HG02938 (cell line): Measurements from ENCODE around the gene KIF5A.
A peak's percentile ranks its signal among the peaks of the same experiment; 100 is the strongest.

Experiments used
- ATAC-seq: cut with Tn5 transposase; IDR thresholded peaks from one replicate; pipeline ENCODE4 v1.9.1; 2021; ENCODE audit warnings: mild to moderate bottlenecking, moderate library complexity; ENCODE audit not compliant: unreplicated experiment

KIF5A gene

GRCh38 chr12:57519796-57520052 is 30.1 kb upstream of the KIF5A start:
- peak; percentile 1 for ATAC-seq

GRCh38 chr12:57520053-57520818 is 29.6 kb upstream of the KIF5A start, which contains the start of gene DDIT3:
Gene DDIT3, minus strand, starts transcription at chr12:57520514. Its CDS starts 3,108 bp downstream, at chr12:57517406.
- ATAC-seq = peak; percentile 68

DNA sequence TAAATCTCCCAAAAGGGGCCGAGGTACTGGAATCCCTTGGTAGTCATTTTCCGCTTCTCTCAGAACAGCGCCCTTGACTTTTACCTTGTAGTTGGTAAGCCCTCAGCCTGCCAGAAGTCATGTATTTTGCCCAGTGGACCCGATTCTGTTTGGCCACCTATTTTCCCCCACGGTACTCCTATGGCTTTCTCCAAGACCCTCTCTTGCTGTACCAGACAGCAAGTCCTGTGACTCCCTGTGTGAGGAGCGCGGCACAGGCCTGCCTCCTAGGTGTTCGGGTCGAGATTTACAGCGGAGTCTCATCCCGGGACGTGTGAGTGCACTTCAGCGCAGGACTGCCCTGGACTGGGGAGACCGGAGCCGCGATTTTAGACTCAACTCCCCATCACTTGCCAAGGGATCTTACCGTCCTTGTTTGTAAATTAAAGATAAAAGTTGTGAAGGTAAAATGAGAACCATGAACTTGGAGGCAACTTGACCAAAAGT is 28.3 kb upstream of the KIF5A start:
- no peak for ATAC-seq

GRCh38 chr12:57522011-57522886 is 27.6 kb upstream of the KIF5A start, which contains the start of gene MBD6:
Gene MBD6, plus strand, starts transcription at chr12:57522824. Its CDS starts 1,480 bp downstream, at chr12:57524304.
- ATAC-seq = peak; percentile 41

GRCh38 chr12:57522887-57523705 is 26.7 kb upstream of the KIF5A start:
- ATAC-seq = no peak

DNA sequence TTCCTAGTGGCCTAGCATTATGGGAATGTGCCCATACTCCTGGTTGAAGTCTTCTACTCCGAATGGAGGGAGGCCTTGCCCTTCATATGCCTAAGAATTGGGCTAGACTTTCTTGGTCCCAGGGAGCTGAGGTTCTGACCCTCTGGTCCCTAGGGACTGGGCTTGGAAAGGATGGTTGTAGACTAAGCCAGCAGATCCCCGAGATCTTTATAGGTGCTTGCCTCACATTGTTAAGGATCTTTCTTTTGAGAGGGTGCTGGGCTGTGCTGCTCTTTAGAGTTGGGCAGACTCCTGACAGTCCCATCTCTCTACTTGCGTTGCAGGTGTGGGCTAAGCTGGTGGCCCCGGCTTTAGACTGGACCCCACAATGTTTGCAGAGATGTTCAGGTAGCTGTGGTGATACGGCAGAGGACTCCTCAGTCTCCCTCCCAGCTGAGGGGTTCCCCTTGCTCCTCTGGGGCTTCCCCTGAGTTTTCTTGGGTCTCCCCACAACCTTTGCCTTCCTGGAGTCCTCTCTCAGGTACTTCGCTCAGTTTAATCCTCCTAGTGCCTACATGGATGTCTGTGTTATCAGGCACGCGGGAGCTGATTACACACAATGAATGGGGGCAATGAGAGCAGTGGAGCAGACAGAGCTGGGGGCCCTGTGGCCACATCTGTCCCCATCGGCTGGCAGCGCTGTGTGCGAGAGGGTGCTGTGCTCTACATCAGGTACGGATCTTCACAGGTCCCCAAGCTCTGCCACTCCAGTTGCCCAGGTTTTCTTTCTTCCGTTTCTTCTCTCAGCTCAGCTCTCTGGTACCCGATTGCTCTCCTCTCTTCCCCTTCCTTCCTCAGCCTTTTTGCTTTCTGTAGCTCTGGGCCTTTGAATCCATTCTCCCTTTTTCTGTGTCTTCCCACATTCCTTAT is 25.9 kb upstream of the KIF5A start:
- ATAC-seq = no peak

DNA sequence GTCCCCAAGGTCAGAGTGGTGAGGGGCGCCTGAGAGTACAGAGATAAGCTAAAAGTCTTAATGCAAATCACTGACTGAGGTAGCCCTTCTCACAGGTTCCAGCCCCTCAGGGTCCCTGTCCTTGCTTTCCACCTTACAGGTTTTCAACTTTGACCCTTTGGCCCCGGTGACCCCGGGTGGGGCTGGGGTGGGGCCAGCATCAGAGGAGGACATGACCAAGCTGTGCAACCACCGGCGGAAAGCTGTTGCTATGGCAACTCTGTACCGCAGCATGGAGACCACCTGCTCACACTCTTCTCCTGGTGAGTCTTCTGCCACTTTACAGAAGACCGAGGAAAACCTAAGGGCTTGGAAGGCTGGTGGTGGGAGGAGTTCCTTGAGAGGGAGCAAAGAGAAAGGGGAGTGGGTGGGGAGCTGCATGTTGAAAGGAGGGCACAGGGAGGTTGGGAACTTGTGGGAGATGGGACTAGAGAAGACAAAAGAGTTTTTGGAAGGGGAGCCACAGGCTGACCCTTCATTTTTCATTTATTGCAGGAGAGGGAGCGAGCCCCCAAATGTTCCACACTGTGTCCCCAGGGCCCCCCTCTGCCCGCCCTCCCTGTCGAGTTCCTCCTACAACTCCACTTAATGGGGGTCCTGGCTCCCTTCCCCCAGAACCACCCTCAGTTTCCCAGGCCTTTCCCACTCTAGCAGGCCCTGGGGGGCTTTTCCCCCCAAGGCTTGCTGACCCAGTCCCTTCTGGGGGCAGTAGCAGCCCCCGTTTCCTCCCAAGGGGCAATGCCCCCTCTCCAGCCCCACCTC is 24.8 kb upstream of the KIF5A start:
- ATAC-seq = no peak

DNA sequence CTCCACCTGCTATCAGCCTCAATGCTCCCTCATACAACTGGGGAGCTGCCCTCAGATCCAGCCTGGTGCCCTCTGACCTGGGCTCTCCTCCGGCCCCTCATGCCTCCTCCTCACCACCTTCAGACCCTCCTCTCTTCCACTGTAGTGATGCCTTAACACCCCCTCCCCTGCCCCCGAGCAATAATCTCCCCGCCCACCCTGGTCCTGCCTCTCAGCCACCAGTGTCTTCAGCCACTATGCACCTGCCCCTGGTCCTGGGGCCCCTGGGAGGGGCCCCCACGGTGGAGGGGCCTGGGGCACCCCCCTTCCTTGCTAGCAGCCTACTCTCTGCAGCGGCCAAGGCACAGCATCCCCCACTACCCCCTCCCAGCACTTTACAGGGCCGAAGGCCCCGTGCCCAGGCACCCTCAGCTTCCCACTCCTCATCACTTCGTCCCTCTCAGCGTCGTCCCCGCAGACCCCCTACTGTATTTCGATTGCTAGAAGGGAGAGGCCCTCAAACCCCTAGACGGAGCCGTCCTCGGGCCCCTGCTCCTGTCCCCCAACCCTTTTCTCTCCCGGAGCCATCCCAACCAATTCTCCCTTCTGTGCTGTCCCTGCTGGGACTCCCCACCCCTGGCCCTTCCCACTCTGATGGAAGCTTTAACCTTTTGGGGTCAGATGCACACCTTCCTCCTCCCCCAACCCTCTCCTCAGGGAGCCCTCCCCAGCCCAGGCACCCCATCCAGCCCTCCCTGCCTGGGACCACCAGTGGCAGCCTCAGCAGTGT is 24.0 kb upstream of the KIF5A start:
- ATAC-seq = no peak

DNA sequence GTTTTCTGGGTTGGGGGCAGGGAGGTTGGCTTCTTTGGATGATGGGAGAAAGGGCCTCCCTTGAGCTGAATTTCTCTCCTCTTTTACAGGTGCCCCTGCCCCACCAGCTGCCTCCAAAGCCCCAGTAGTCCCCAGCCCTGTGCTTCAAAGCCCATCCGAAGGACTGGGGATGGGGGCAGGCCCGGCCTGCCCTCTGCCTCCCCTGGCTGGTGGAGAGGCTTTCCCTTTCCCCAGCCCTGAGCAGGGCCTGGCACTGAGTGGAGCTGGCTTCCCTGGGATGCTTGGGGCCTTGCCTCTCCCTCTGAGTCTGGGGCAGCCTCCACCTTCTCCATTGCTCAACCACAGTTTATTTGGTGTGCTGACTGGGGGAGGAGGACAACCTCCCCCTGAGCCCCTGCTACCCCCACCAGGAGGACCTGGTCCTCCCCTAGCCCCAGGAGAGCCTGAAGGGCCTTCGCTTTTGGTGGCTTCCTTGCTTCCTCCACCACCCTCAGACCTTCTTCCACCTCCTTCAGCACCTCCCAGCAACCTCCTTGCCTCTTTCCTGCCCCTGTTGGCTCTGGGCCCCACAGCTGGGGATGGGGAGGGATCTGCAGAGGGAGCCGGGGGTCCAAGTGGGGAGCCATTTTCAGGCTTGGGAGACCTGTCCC is 23.2 kb upstream of the KIF5A start:
- ATAC-seq = no peak

GRCh38 chr12:57527184-57527583 is 22.7 kb upstream of the KIF5A start:
- ATAC-seq = no peak

DNA sequence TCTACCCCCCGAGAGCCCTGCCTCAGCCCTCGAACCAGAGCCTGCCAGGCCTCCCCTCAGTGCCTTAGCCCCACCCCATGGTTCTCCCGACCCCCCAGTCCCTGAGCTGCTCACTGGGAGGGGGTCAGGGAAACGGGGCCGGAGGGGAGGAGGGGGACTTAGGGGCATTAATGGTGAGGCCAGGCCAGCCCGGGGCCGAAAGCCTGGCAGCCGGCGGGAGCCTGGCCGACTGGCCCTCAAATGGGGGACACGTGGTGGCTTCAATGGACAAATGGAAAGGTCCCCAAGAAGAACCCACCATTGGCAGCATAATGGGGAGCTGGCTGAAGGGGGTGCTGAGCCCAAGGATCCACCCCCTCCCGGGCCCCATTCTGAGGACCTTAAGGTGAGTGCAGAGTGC is 21.7 kb upstream of the KIF5A start:
- no peak for ATAC-seq

GRCh38 chr12:57528831-57529555 is 20.9 kb upstream of the KIF5A start:
- no peak for ATAC-seq

GRCh38 chr12:57529831-57530230 is 20.0 kb upstream of the KIF5A start:
- ATAC-seq = no peak

DNA sequence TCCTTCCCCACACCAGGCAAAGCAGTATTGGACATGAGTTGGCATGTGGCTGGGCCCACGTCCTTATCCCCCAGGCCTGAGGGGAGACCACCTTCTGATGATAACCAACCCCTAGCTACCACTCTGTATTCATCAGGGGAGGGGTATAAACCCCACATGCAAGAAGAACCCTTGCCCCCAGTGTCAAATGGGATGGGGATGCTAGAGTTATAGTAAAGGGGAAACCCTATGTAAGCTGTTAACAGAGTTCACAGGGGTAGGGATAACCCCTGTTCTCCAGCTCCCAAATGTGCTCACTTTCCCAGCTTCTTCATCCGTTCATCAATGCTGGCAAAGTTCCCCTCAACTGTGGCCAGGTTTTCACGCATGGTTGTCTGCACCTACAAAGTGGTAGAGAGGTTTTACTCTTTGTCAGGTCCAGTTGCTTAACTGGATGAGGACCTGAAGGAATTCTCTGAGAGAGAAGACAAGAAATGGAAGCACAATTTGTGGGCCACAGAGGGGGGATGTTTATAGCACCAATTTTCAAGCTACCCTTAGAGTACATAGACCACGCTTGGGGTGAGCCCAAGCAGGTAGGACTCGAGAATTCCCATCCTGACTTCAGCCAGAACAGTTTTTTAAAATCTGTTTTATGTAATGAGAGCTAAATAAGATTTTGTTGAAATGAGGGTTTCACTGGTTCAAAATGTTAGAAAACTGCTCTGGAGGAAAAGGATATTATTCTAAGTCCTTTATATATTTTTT is 19.3 kb upstream of the KIF5A start:
- no peak for ATAC-seq

DNA sequence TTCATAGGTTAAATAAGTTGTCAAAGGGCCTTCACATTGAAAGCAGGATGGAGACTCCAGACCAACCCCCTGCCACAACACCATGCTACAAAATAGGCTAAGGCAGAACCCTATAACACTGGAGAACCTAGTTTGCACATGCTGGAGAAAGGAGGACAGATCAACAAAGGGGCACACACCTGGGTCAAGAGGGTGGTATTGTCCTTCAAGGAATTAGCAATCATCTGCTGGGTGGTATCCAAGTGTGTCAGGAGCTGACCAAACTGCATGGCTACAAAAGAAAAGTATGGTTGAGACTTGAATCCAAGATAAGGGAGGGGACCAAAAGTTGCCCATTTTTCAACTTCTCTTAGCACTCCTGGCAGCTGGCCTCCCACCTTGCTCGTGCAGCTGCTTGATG is 18.0 kb upstream of the KIF5A start:
- no peak for ATAC-seq

DNA sequence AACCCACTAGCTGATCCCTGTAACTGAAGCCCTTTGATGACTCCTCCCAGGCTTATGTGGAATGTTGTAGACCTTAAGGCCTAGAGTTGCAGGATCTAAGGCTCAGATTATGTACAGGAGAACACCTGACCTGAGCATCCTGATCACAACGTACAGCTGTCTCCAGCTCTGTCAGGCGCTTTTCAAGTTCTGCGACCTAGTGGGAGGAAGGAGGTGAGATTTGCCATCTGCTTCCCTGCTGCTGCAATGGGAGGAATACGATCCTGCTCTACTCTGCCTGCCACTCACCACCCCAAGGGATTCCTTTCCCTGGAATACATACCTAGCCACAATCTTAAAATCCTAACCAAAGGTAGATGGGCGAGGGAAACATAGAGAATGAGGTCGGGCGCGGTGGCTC is 16.7 kb upstream of the KIF5A start:
- ATAC-seq = no peak

DNA sequence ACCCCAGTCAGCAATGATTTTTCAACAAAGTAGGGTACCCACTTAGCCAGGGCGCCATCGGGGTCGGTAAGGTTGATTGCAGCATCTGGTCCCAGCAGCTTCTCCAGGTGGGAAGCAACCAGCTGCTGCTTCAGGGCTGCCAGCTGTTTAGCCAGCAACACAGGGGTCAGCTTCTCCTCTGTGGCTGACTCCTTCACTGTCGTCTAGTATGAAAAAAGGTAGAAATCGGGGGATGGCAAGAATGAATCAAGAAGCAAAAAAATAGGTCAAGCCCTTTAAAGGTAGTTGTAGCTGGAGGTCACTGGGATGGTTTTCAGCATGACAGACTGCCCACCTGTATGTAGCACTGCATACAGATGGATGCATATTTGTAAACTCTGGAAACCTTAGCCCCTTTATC is 15.6 kb upstream of the KIF5A start:
- ATAC-seq = no peak
